Activated effector memory CD4-positive, alpha-beta T cell treated with Interleukin-2 at 50 U/mL for 16 hours (primary cell): ENCODE results near the gene GADD45G.

Source experiments
- DNase-seq: peaks from one replicate; pipeline ENCODE4 v3.0.0-alpha.2; 2020

Gene GADD45G

GRCh38 chr9:89655056-89655989 is 50.5 kb downstream of the GADD45G start:
- no peak for DNase-seq
